NCI-H1417 (cell line): ENCODE data around the gene MAGEB5.
"Not testable (repeated sequence)": the region's sequence is repeated elsewhere in the genome, so short reads cannot be mapped to it uniquely, and the experiment has no call there.

Source experiments
- DNase-seq, 3 experiments: peaks; one replicate each; lab custom pipeline; 2025; lab: John Stamatoyannopoulos, UW

The MAGEB5 gene, protein sequence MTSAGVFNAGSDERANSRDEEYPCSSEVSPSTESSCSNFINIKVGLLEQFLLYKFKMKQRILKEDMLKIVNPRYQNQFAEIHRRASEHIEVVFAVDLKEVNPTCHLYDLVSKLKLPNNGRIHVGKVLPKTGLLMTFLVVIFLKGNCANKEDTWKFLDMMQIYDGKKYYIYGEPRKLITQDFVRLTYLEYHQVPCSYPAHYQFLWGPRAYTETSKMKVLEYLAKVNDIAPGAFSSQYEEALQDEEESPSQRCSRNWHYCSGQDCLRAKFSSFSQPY

DNA sequence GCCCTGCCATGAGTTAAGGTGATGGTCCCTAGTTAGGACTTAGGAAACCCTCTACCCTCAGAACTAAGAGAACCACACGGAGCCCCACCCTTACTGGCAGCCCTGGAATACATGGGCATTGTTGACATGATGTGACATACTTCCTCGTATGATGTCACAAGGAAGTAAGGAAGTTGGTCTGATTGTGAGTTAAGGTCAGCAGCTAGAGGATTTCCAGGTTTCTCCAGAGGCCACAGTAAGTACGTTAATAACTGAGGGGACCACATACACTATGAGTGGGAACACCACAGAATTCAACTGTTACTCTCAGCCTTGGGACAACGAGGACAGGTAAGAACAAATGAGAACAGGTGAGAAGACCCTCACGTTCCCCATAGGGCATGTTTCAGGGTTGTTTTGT is at the start of gene MAGEB5:
Gene MAGEB5 (plus strand): TSS at position 301 of the 400 bp plus-strand sequence. CDS start 1,133 bp downstream, outside the sequence.
- no peak for DNase-seq

DNA sequence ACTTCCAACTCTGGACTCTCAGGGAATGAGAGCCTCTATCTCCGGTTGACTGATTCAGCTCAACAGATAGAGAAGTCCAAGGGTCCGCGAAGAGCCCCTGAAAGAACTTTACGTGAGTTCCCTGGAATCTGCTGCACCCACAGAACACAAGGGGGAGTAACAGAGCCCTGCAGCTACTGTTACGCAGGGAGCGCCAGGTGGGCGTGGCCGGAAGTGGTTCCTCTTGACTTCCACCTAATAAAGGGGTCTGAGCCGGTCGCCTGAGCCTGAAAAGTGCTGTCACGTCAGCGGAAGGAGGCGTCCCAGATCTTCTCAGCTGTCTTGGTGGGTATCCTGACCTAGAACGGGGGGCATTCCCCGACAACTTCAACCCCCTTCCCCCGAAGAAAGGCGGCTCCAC is 23.8 kb upstream of the MAGEB5 start, which contains the start of gene MAGEB6:
Gene MAGEB6 (plus strand): TSS at position 237 of the 400 bp plus-strand sequence. CDS start 1,407 bp downstream, outside the sequence.
- DNase-seq = no peak

DNA sequence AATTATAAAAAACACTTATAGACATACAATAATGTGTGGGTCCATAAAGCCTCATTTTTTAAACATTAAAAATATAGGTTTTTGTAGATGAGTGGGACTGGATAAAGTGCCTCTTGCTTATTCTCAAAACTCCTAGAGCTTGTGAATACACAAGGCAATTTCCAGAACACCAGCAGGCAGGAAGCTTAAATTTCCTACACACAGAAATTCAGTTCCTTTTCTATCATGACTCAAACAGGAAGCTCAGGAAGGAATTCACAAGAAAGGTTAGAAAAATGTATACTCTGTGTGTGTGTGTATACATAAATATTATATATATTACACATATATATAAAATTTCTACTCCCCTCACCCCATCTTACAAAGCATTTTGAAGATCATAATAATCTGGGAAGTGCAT is 12.4 kb upstream of the MAGEB5 start:
- DNase-seq = no peak

DNA sequence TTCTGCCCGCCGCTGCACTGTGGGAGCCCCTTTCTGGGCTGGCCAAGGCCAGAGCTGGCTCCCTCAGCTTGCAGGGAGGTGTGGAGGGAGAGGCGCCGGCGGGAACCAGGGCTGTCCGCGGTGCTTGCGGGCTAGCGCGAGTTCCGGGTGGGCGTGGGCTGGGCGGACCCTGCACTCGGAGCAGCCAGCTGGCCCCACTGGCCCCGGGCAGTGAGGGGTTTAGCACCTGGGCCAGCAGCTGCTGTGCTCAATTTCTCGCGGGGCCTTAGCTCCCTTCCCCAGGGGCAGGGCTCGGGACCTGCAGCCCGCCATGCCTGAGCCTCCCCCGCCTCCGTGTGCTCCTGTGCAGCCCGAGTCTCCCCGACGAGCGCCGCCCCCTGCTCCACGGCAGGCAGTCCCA is 11.3 kb upstream of the MAGEB5 start:
- not testable (repeated sequence) for DNase-seq

DNA sequence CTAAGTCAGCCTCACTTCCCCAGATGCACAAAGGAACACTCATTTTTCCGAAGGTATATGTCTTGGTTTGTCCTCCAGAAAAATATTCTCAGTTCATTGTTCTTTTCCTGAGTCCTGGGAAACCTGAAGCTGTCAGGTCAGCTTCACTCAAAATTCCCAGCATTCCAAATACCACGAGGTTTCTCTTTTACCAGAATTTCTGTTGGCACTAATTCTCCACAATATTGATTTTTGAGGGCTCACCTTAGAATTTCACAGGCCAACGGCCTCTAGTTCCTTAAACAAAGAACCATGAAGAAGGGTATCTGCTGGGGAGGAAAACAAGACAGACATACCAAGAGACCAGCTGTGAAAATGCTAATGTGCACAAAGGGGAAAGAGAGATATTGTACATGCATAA is 8.0 kb upstream of the MAGEB5 start:
- no peak for DNase-seq

DNA sequence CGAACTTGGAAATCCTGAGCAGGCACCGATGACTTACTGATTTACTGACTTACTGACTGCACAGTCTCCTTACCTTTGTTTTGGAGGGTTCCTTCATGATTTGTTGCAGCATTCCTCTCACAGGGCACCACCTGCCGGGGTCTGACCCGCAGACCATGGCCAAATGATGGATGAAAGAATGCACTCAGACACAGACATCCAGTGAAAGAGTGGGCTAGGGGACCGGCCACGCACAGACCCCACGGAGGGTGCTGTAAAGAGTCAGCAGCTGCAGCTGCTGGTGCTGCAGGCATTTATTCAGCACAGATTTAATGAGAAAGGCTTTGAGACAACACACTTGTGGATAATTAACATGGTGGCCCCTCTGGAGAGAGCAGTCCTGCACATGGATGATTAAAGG is 3.4 kb downstream of the MAGEB5 start:
- DNase-seq = no peak

DNA sequence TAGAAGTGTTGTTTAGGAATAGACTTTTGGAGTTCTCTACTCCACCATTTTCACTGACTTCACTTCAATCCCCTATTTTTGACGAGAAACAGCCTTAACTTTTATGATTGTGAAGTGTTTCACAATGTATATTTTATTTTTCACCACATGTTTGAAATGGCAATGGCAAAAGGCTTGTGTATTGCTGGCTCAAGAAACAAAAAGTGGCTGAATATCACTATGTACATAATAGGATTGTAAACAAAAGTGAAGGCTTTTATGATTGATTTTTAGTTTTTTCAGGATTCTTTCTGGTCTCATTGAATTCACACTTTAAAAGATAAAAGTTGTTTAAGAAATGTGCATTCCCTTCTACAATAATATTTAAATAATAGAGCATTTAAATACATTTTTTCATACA is 18.2 kb downstream of the MAGEB5 start:
- no peak for DNase-seq

DNA sequence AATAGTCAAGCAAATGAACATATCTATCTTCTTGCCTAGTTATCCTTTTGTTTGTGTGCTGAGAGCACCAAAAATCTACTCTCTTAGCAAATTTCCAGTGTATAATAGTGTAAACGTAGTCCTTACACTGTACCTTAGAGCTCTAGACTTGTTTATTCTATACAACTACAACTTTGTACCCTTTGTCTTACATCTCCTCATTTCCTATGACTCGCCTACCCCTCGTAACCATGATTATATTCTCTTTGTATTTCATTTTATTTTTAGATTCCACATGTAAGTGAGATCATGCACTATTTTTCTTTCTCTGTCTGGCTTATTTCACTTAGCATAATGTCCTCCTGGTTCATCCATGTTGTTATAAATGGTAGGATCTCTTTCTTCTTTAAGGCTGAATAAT is 37.6 kb downstream of the MAGEB5 start:
- DNase-seq = no peak

DNA sequence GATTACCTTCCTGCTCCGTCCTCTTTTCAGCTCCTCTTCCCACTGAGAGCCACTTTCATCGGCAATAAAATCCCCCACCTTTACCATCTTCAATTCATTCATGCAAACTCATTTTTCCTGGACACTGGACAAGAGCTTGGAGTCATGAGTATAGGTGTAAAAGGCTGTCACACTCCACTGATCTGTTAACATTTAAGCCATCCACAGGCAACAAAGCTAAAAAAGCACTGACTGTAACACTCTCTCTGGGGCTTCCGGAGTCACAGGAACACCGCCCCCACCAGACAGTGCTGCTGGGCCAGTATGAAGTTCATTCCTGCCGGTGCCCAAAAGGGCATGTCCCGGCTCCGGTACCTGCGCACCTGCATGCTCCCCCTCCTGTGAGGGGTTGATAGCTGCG is 38.5 kb downstream of the MAGEB5 start:
- no peak for DNase-seq

DNA sequence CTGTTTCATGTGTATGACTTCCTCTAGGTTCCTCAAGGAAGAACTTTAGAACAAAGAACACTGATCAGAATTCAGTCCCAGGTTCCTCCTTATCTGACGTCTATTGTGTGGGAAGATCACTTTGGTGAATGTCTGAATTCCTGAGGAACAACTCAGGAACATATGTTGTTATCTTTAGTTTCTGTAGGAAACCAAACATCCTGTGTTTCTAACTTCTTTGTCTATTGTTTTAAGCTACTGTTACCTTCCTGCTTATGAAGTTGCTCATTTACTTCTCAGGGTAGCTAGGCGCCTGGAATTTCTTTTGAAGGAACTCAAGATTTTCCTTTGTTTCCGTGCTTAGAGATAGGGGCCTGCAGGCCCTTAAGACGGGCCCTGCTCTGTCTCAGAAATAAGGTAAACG is 46.2 kb downstream of the MAGEB5 start:
- no peak for DNase-seq
